Hepatocyte (in vitro differentiated cells): ENCODE measurements around the gene GAN. TPM values are rescaled to one million over a fixed set of nuclear protein-coding genes. Genes with fewer than 3 reads are reported as not detected.
A peak's percentile ranks its signal among the peaks of the same experiment; 100 is the strongest.

Experiments used
- DNase-seq: peaks from one replicate; pipeline ENCODE4 v3.0.0-alpha.2; 2016; ENCODE audit warnings: low spot score
- H2AFZ ChIP-seq: fragments of 200-600 bp; sonication (generic); 2 replicates; pipeline ENCODE4 v1.6.0; 2016; ENCODE audit warnings: antibody characterized with exemption, mild to moderate bottlenecking
- H3K27ac ChIP-seq: fragments of 200-600 bp; sonication (generic); 2 replicates; pipeline ENCODE4 v1.5.1; 2016; ENCODE audit warnings: mild to moderate bottlenecking
- H3K27me3 ChIP-seq: fragments of 200-600 bp; sonication (generic); 2 replicates; pipeline ENCODE4 v1.6.1; 2016
- H3K36me3 ChIP-seq: fragments of 200-600 bp; sonication (generic); replicated peaks from 2 replicates; pipeline ENCODE4 v1.5.1; 2016; ENCODE audit warnings: low read depth; ENCODE audit not compliant: insufficient read depth
- H3K4me1 ChIP-seq: fragments of 200-600 bp; sonication (generic); 2 replicates; pipeline ENCODE4 v1.5.1; 2016; ENCODE audit warnings: mild to moderate bottlenecking, moderate library complexity; ENCODE audit not compliant: insufficient read depth
- H3K4me2 ChIP-seq: fragments of 200-600 bp; sonication (generic); 2 replicates; pipeline ENCODE4 v1.6.0; 2016
- H3K4me3 ChIP-seq: fragments of 200-600 bp; sonication (generic); 2 replicates; pipeline ENCODE4 v1.5.1; 2016; ENCODE audit warnings: mild to moderate bottlenecking
- H3K79me2 ChIP-seq: fragments of 200-600 bp; sonication (generic); 2 replicates; pipeline ENCODE4 v1.6.0; 2017; ENCODE audit warnings: mild to moderate bottlenecking
- H3K9me2 ChIP-seq: fragments of 200-600 bp; sonication (generic); replicated peaks from 2 replicates; pipeline ENCODE4 v1.6.0; 2017; ENCODE audit warnings: mild to moderate bottlenecking; ENCODE audit not compliant: insufficient read depth
- H3K9me3 ChIP-seq: fragments of 200-600 bp; sonication (generic); 2 replicates; pipeline ENCODE4 v1.5.1; 2016; ENCODE audit warnings: low read depth, mild to moderate bottlenecking
- H4K20me1 ChIP-seq: fragments of 200-600 bp; sonication (generic); 2 replicates; pipeline ENCODE4 v1.6.0; 2016; ENCODE audit warnings: mild to moderate bottlenecking; ENCODE audit not compliant: insufficient read depth, poor library complexity, severe bottlenecking
- EZH2 ChIP-seq: fragments of 200-600 bp; sonication (generic); IDR thresholded peaks from 2 replicates; pipeline ENCODE4 v1.6.1; 2016; ENCODE audit warnings: antibody characterized with exemption, mild to moderate bottlenecking, borderline replicate concordance
- EZH2phosphoT487 ChIP-seq: fragments of 200-600 bp; sonication (generic); IDR thresholded peaks from one replicate; pipeline ENCODE4 v1.6.1; 2018; ENCODE audit warnings: antibody characterized with exemption, mild to moderate bottlenecking, low read depth, moderate library complexity; ENCODE audit not compliant: unreplicated experiment, severe bottlenecking
- WGBS: methylation state at CpG from one replicate; pipeline ENCODE4 v1.1.6; 2016; ENCODE audit warnings: low lambda C conversion rate; ENCODE audit errors: missing lambda C conversion rate; 5-methylcytosine and 5-hydroxymethylcytosine counted together
- polyA plus RNA-seq: library from polyadenylated mRNA; unstranded; fragments of >200 nt; fragmentation: Nextera tagmentation; extraction: Ambion mirVana; gene quantifications from 2 replicates; pipeline ENCODE4 v1.2.1, GENCODE V29; 2016
- total RNA-seq: library from RNA; depleted of rRNA; stranded (reverse); fragments of >200 nt; gene quantifications from 2 replicates; pipeline ENCODE4 v1.2.3, GENCODE V29; 2014
- TF ChIP-seq, protein P1 (sequence below): fragments of 200-600 bp; sonication (generic); IDR thresholded peaks from 2 replicates; pipeline ENCODE4 v1.5.1; 2016; ENCODE audit warnings: antibody characterized with exemption, mild to moderate bottlenecking; ENCODE audit not compliant: poor library complexity

Gene GAN
- total and polyA plus RNA-seq, 2 experiments from 2014 or later: 2.1 to 10.9 TPM

- peak overlapping the region; percentile 96 for H3K27ac ChIP-seq
Measured at GRCh38 chr16:81275064-81275532, 39.7 kb upstream of the GAN start.

GRCh38 chr16:81275795-81276194 is 39.0 kb upstream of the GAN start:
- Histone ChIP-seq H2AFZ (no peak overlapping the region), H3K27ac (peak overlapping the region; percentile 96), H4K20me1 (no peaks in the 10 kb centered on the region), H3K4me1 (peaks cover 38% of the 10 kb centered on the region), H3K27me3 (no peaks in the 10 kb centered on the region), H3K9me3 (no peaks in the 10 kb centered on the region), H3K36me3 (no peaks in the 10 kb centered on the region), H3K9me2 (no peaks in the 10 kb centered on the region), H3K4me2 (no peak overlapping the region), H3K4me3 (no peak overlapping the region), H3K79me2 (no peaks in the 10 kb centered on the region)
- WGBS: 88% methylated on average over 6 of the region's 9 CpGs
- peak; percentile 45 for DNase-seq
- TF ChIP-seq EZH2phosphoT487: no peak
- TF ChIP-seq, protein P1, sequence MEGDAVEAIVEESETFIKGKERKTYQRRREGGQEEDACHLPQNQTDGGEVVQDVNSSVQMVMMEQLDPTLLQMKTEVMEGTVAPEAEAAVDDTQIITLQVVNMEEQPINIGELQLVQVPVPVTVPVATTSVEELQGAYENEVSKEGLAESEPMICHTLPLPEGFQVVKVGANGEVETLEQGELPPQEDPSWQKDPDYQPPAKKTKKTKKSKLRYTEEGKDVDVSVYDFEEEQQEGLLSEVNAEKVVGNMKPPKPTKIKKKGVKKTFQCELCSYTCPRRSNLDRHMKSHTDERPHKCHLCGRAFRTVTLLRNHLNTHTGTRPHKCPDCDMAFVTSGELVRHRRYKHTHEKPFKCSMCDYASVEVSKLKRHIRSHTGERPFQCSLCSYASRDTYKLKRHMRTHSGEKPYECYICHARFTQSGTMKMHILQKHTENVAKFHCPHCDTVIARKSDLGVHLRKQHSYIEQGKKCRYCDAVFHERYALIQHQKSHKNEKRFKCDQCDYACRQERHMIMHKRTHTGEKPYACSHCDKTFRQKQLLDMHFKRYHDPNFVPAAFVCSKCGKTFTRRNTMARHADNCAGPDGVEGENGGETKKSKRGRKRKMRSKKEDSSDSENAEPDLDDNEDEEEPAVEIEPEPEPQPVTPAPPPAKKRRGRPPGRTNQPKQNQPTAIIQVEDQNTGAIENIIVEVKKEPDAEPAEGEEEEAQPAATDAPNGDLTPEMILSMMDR: no peak
- TF ChIP-seq EZH2: no peak

More at GRCh38 chr16:81275064-81275532, 39.7 kb upstream of the GAN start:
- Histone ChIP-seq H3K4me1 (peaks cover 38% of the 10 kb centered on the region), H3K9me2 (no peaks in the 10 kb centered on the region), H3K27me3 (no peaks in the 10 kb centered on the region), H3K4me3 (no peak overlapping the region), H3K36me3 (no peaks in the 10 kb centered on the region), H3K4me2 (no peak overlapping the region), H3K9me3 (no peaks in the 10 kb centered on the region), H4K20me1 (no peaks in the 10 kb centered on the region), H2AFZ (no peak overlapping the region), H3K79me2 (no peaks in the 10 kb centered on the region)
- peak; percentile 25 for DNase-seq
- TF ChIP-seq EZH2 (no peak), EZH2phosphoT487 (no peak)
- TF ChIP-seq, protein P1: no peak
- WGBS: 79% methylated on average over 9 of the region's 9 CpGs

DNA sequence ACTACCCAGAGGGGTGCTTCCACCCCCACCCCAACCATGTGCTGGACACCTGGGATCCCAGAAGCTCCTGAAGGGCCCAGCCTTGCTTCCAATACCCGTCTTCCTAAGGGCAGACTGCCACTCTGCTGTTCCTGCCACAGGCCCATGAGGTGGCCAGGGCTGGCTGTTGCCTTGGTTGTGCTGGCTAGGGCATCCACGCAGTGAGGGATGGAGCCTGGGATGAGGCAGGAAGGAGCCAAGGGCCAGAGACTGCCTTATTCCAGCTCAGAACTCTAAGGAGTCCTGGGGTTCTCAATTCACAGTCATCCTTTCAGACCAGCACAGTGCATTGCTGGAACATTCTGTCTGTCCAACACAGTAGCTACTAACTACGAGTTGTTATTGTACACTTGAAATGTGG is 38.4 kb upstream of the GAN start:
- DNase-seq: no peak
- H4K20me1 ChIP-seq: no peaks in the 10 kb centered on the region
- H3K9me3 ChIP-seq: no peaks in the 10 kb centered on the region
- TF ChIP-seq EZH2phosphoT487 (no peak), EZH2 (no peak)
- TF ChIP-seq, protein P1: no peak
- 95% methylated on average over 3 of the region's 3 CpGs for WGBS
- H3K27me3 ChIP-seq: no peaks in the 10 kb centered on the region
- H3K36me3 ChIP-seq: no peaks in the 10 kb centered on the region
- peaks cover 38% of the 10 kb centered on the region for H3K4me1 ChIP-seq
- H3K4me3 ChIP-seq: no peak overlapping the region
- H3K4me2 ChIP-seq: no peak overlapping the region
- H3K27ac ChIP-seq: peak overlapping the region; percentile 96
- H2AFZ ChIP-seq: no peak overlapping the region
- no peaks in the 10 kb centered on the region for H3K9me2 ChIP-seq
- H3K79me2 ChIP-seq: no peaks in the 10 kb centered on the region
